ENCODE measurements around the gene MT1F. TPM values are rescaled to one million over a fixed set of nuclear protein-coding genes. Genes with fewer than 3 reads are reported as not detected.
"Not testable (repeated sequence)": the region's sequence is repeated elsewhere in the genome, so short reads cannot be mapped to it uniquely, and the experiment has no call there.

Gene MT1F
- total RNA-seq, 6 donors from 2014 or later: 4.7 to 21.0 (median 8.6) TPM

GRCh38 chr16:56653218-56653617 is 4.5 kb upstream of the MT1F start:
- DNase-seq: no peak
- Histone ChIP-seq H3K9me3 (no peaks in the 10 kb centered on the region), H3K27ac (no peak overlapping the region), H3K4me1 (peaks cover 2 to 12% (median 10%) of the 10 kb centered on the region in 4 donors), H3K36me3 (no peaks in the 10 kb centered on the region), H3K27me3 (no peaks in the 10 kb centered on the region), H3K4me3 (no peak overlapping the region)
- WGBS, 2 donors: 80 to 91% methylated on average over 7 of the region's 7 CpGs
- ATAC-seq (ENCODE audit: low FRiP score in 2 of 2): no peak
- no peak for TF ChIP-seq POLR2AphosphoS5 (IDR thresholded peaks at IDR 0.05)
- TF ChIP-seq EP300 (IDR thresholded peaks at IDR 0.05): no peak
- TF ChIP-seq POLR2A (IDR thresholded peaks at IDR 0.05): no peak
- TF ChIP-seq, protein P1, sequence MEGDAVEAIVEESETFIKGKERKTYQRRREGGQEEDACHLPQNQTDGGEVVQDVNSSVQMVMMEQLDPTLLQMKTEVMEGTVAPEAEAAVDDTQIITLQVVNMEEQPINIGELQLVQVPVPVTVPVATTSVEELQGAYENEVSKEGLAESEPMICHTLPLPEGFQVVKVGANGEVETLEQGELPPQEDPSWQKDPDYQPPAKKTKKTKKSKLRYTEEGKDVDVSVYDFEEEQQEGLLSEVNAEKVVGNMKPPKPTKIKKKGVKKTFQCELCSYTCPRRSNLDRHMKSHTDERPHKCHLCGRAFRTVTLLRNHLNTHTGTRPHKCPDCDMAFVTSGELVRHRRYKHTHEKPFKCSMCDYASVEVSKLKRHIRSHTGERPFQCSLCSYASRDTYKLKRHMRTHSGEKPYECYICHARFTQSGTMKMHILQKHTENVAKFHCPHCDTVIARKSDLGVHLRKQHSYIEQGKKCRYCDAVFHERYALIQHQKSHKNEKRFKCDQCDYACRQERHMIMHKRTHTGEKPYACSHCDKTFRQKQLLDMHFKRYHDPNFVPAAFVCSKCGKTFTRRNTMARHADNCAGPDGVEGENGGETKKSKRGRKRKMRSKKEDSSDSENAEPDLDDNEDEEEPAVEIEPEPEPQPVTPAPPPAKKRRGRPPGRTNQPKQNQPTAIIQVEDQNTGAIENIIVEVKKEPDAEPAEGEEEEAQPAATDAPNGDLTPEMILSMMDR (IDR thresholded peaks at IDR 0.05): no peak

- Histone ChIP-seq H3K4me1 (peaks cover 10 to 27% (median 20%) of the 10 kb centered on the region in 4 donors), H3K9me3 (no peaks in the 10 kb centered on the region), H3K27me3 (peaks cover 0 to 8% (median 5%) of the 10 kb centered on the region in 4 donors), H3K4me3 (peak overlapping the region in 3 of 4 donors; percentile 63 to 75 (median 69)), H3K27ac (peak overlapping the region in 3 of 4 donors; percentile 24 to 81 (median 68)), H3K36me3 (no peaks in the 10 kb centered on the region)
- ATAC-seq (ENCODE audit: low FRiP score in 2 of 2) (no peak), DNase-seq (no peak)
- WGBS, 2 donors: 53 to 76% methylated on average over 5 to 10 of the region's 10 CpGs
- no peak for TF ChIP-seq POLR2AphosphoS5 (IDR thresholded peaks at IDR 0.05)
- no peak for TF ChIP-seq EP300 (IDR thresholded peaks at IDR 0.05)
- TF ChIP-seq, protein P1 (IDR thresholded peaks at IDR 0.05): no peak
- TF ChIP-seq POLR2A (IDR thresholded peaks at IDR 0.05): no peak
These were observed 642 bp downstream of the MT1F start for GRCh38 chr16:56658327-56658875.

GRCh38 chr16:56662357-56663354 is 4.9 kb downstream of the MT1F start:
- peaks cover 7 to 22% (median 17%) of the 10 kb centered on the region in 4 donors for H3K4me1 ChIP-seq
- TF ChIP-seq, protein P1 (IDR thresholded peaks at IDR 0.05): no peak
- no peak for TF ChIP-seq POLR2AphosphoS5 (IDR thresholded peaks at IDR 0.05)
- TF ChIP-seq EP300 (IDR thresholded peaks at IDR 0.05): no peak
- TF ChIP-seq POLR2A (IDR thresholded peaks at IDR 0.05): no peak
- H3K4me3 ChIP-seq: peak overlapping the region in 3 of 4 donors; percentile 13 to 32 (median 25)
- H3K36me3 ChIP-seq: no peaks in the 10 kb centered on the region
- no peaks in the 10 kb centered on the region for H3K9me3 ChIP-seq
- 18 to 24% methylated on average over 17 to 34 of the region's 48 CpGs for WGBS, 2 donors
- no peak for ATAC-seq (ENCODE audit: low FRiP score in 2 of 2)
- no peak for DNase-seq
- peaks cover 0 to 9% (median 6%) of the 10 kb centered on the region in 4 donors for H3K27me3 ChIP-seq
- no peak overlapping the region for H3K27ac ChIP-seq

GRCh38 chr16:56664506-56664905 is 6.7 kb downstream of the MT1F start:
- no peak overlapping the region for H3K27ac ChIP-seq
- 88 to 92% methylated on average over 1 of the region's 1 CpG for WGBS, 2 donors
- H3K27me3 ChIP-seq: peaks cover 0 to 21% (median 12%) of the 10 kb centered on the region in 4 donors

GRCh38 chr16:56665286-56666261 is 7.8 kb downstream of the MT1F start:
- not testable (repeated sequence) for H3K27ac ChIP-seq; ATAC-seq (ENCODE audit: low FRiP score in 2 of 2); H3K36me3 ChIP-seq; DNase-seq; H3K9me3 ChIP-seq; H3K4me3 ChIP-seq
- peaks cover 0 to 28% (median 14%) of the 10 kb centered on the region in 4 donors for H3K27me3 ChIP-seq
- peaks cover 14 to 24% (median 22%) of the 10 kb centered on the region in 4 donors for H3K4me1 ChIP-seq
- 77 to 78% methylated on average over 8 of the region's 8 CpGs for whole genome bisulfite sequencing, 2 donors

More at GRCh38 chr16:56664506-56664905, 6.7 kb downstream of the MT1F start:
- no peaks in the 10 kb centered on the region for H3K36me3 ChIP-seq
- peaks cover 11 to 20% (median 18%) of the 10 kb centered on the region in 4 donors for H3K4me1 ChIP-seq
- no peak overlapping the region for H3K4me3 ChIP-seq
- DNase-seq (no peak), ATAC-seq (ENCODE audit: low FRiP score in 2 of 2) (no peak)
- TF ChIP-seq POLR2A (IDR thresholded peaks at IDR 0.05) (no peak), POLR2AphosphoS5 (IDR thresholded peaks at IDR 0.05) (no peak), EP300 (IDR thresholded peaks at IDR 0.05) (no peak)
- TF ChIP-seq, protein P1 (IDR thresholded peaks at IDR 0.05): no peak
- H3K9me3 ChIP-seq: no peaks in the 10 kb centered on the region
